ENCODE measurements around the gene CCDC60. TPM values are rescaled to one million over a fixed set of nuclear protein-coding genes. Genes with fewer than 3 reads are reported as not detected.

The CCDC60 gene
- total and polyA plus RNA-seq, 5 experiments from 2014 or later: not detected

DNA sequence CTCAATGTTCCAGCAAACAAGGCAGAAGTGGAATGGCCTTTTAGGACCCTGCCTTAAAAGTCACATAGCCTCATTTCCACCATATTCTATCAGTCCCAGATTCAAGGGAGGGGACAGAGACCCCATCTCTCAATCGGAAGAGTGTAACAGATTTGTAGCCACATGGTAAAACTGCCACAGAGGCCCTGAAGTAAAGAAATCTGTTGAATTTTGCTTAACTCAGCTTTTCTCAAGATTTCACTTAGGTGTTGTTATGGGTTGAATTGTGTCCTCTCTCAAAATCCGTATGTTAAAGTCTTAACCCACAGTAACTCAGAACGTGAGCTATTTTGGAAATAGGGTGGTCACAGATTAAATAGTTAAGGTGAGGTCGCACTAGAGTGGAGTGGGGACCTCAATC lies 22.7 kb upstream of the CCDC60 start:
- DNase-seq (no peak), ATAC-seq (no peak)
- POLR2A ChIA-PET: no interaction called here
- H3K4me1 Mint-ChIP-seq: no peaks in the 10 kb centered on the region
- no peaks in the 10 kb centered on the region for H3K36me3 Mint-ChIP-seq
- no peak overlapping the region for H3K27ac Mint-ChIP-seq
- peaks cover 0 to 9% (median 3%) of the 10 kb centered on the region in 9 donors for H3K9me3 Mint-ChIP-seq
- no peak overlapping the region for H3K4me3 Mint-ChIP-seq
- peaks cover 0 to 16% (median 0%) of the 10 kb centered on the region in 5 donors for H3K27me3 Mint-ChIP-seq

DNA sequence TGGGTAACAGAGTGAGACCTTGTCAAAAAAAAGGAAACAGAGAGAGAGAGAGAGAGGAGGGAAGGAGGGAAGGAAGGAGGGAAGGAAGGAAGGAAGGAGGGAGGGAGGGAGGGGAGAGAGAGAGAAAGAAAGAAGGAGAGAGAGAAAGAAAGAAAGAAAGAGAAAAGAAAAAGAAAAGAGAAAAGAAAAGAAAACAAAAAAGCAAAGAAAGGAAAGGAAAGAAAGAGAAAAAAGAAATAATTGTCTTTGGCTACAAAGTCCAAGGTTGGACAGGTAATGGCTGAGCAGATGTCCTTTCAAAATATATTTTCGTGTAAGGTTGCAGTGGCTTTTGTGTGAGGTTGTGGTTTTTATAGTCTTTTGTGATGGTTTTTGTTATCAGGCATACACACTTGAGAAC lies 21.6 kb upstream of the CCDC60 start:
- Mint-ChIP-seq H3K4me1 (no peaks in the 10 kb centered on the region), H3K36me3 (no peaks in the 10 kb centered on the region), H3K9me3 (peaks cover 0 to 8% (median 3%) of the 10 kb centered on the region in 9 donors), H3K27ac (no peak overlapping the region), H3K27me3 (peaks cover 0 to 12% (median 0%) of the 10 kb centered on the region in 5 donors), H3K4me3 (no peak overlapping the region)
- DNase-seq: no peak
- no peak for ATAC-seq
- POLR2A ChIA-PET: no interaction called here

- POLR2A ChIA-PET: no interaction called here
- H3K4me3 Mint-ChIP-seq: no peak overlapping the region
Measured at GRCh38 chr12:119314290-119314689, 20.2 kb upstream of the CCDC60 start.

GRCh38 chr12:119319638-119320037 lies 14.9 kb upstream of the CCDC60 start:
- DNase-seq (no peak), ATAC-seq (no peak)
- no peaks in the 10 kb centered on the region for H3K36me3 Mint-ChIP-seq
- POLR2A ChIA-PET: no interaction called here
- peaks cover 6 to 26% (median 13%) of the 10 kb centered on the region in 5 donors for H3K27me3 Mint-ChIP-seq
- H3K27ac Mint-ChIP-seq: no peak overlapping the region
- H3K4me1 Mint-ChIP-seq: no peaks in the 10 kb centered on the region
- peaks cover 0 to 13% (median 4%) of the 10 kb centered on the region in 9 donors for H3K9me3 Mint-ChIP-seq
- no peak overlapping the region for H3K4me3 Mint-ChIP-seq

More at GRCh38 chr12:119314290-119314689, 20.2 kb upstream of the CCDC60 start:
- peak overlapping the region in 1 of 10 donors; percentile 45 for H3K27ac Mint-ChIP-seq
- no peak for DNase-seq
- peaks cover 0 to 8% (median 2%) of the 10 kb centered on the region in 9 donors for H3K9me3 Mint-ChIP-seq
- ATAC-seq: no peak
- H3K36me3 Mint-ChIP-seq: no peaks in the 10 kb centered on the region
- H3K27me3 Mint-ChIP-seq: peaks cover 0 to 8% (median 1%) of the 10 kb centered on the region in 5 donors
- no peaks in the 10 kb centered on the region for H3K4me1 Mint-ChIP-seq

- H3K36me3 Mint-ChIP-seq: no peaks in the 10 kb centered on the region
- peak overlapping the region in 1 of 10 donors; percentile 15 for H3K27ac Mint-ChIP-seq
- DNase-seq (no peak), ATAC-seq (no peak)
- no peaks in the 10 kb centered on the region for H3K4me1 Mint-ChIP-seq
- H3K27me3 Mint-ChIP-seq: peaks cover 6 to 30% (median 12%) of the 10 kb centered on the region in 5 donors
- H3K9me3 Mint-ChIP-seq: peaks cover 0 to 9% (median under 1%) of the 10 kb centered on the region in 9 donors
- POLR2A ChIA-PET: no interaction called here
- no peak overlapping the region for H3K4me3 Mint-ChIP-seq
Measured at GRCh38 chr12:119320678-119321077, 13.9 kb upstream of the CCDC60 start.

DNA sequence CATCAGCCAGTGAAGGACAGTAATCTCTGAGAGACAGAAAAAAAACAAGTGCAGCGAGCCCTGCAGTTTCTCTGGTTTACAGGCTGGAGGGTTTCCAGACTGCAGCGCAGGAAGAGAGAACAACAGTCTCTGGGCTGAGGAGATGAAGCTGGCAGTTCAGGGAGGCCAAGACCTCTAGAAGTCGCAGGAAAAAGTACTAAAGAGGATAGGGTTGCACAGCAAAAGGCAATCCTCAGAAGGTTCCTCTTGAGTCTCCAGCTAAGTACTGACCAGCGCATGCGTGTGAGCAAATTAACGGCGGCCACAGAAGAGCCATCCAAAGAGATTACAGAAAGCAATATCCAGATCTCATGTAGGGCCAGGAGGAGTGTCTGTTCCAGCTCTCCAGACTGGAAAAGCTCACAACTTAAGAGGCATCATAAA lies 12.2 kb upstream of the CCDC60 start:
- Mint-ChIP-seq H3K27me3 (peaks cover 6 to 44% (median 12%) of the 10 kb centered on the region in 5 donors), H3K27ac (no peak overlapping the region), H3K4me1 (no peaks in the 10 kb centered on the region), H3K4me3 (no peak overlapping the region), H3K9me3 (peaks cover 0 to 9% (median 2%) of the 10 kb centered on the region in 9 donors), H3K36me3 (no peaks in the 10 kb centered on the region)
- no peak for ATAC-seq
- no peak for DNase-seq
- POLR2A ChIA-PET: no interaction called here

DNA sequence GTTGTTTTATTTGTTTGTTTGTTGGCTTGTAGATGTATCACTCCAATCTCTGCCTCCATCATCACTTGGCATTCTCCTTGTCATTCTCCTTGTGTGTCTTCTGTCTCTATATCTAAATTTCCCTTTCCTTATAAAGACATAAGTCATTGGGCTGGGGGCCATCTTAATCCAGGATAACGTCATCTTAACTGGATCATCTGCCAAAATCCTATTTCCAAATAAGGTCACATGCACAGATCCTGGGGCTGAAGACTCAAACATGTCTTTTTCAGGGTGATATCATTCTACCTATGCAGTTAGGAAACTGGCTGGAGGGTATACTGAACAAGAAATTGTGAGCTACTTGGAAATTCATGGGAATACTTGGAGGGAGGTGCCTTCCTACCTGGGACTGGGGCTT lies 8.7 kb upstream of the CCDC60 start:
- ATAC-seq: no peak
- Mint-ChIP-seq H3K4me3 (no peak overlapping the region), H3K36me3 (no peaks in the 10 kb centered on the region), H3K4me1 (no peaks in the 10 kb centered on the region), H3K9me3 (peaks cover 0 to 10% (median 2%) of the 10 kb centered on the region in 9 donors), H3K27ac (no peak overlapping the region), H3K27me3 (peaks cover 5 to 41% (median 9%) of the 10 kb centered on the region in 5 donors)
- no peak for DNase-seq
- POLR2A ChIA-PET: no interaction called here

DNA sequence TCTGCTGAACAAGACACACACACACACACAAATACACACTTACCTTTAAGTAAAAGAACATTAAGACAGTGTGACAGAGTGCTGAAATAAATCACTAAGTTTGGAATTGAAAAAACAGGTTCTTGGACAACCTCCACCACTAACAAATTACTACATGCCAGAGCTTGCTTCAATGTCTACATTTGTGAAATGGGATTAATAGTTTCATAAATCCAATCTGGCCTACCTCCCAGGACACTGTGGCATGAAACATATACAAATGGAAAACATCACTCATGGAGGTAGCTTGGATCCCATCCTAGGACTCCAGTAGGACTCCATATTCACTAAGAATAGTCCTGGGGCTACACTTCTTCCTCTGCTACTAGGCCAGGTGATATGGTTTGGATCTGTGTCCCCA lies 8.2 kb upstream of the CCDC60 start:
- Mint-ChIP-seq H3K27me3 (peaks cover 2 to 36% (median 7%) of the 10 kb centered on the region in 5 donors), H3K9me3 (peaks cover 0 to 10% (median 2%) of the 10 kb centered on the region in 9 donors), H3K4me3 (no peak overlapping the region), H3K4me1 (no peaks in the 10 kb centered on the region), H3K36me3 (no peaks in the 10 kb centered on the region), H3K27ac (no peak overlapping the region)
- ATAC-seq: no peak
- no peak for DNase-seq
- POLR2A ChIA-PET: no interaction called here

GRCh38 chr12:119327471-119327870 lies 7.1 kb upstream of the CCDC60 start:
- Mint-ChIP-seq H3K27me3 (peaks cover 4 to 32% (median 8%) of the 10 kb centered on the region in 5 donors), H3K36me3 (no peaks in the 10 kb centered on the region), H3K4me1 (no peaks in the 10 kb centered on the region), H3K4me3 (no peak overlapping the region), H3K9me3 (peaks cover 0 to 7% (median 2%) of the 10 kb centered on the region in 9 donors), H3K27ac (no peak overlapping the region)
- POLR2A ChIA-PET: no interaction called here
- no peak for DNase-seq
- no peak for ATAC-seq

- POLR2A ChIA-PET: no interaction called here
- no peak for DNase-seq
Measured at GRCh38 chr12:119328111-119328510, 6.4 kb upstream of the CCDC60 start.

GRCh38 chr12:119338593-119339363 lies 4.2 kb downstream of the CCDC60 start:
- no peak overlapping the region for H3K27ac Mint-ChIP-seq
- no peak for DNase-seq
- H3K9me3 Mint-ChIP-seq: peaks cover 0 to 5% (median 1%) of the 10 kb centered on the region in 9 donors
- ATAC-seq: no peak
- peaks cover 0 to 1% (median 0%) of the 10 kb centered on the region in 4 donors for H3K4me1 Mint-ChIP-seq
- no peak overlapping the region for H3K4me3 Mint-ChIP-seq
- POLR2A ChIA-PET: no interaction called here
- H3K27me3 Mint-ChIP-seq: peaks cover 7 to 40% (median 20%) of the 10 kb centered on the region in 5 donors
- no peaks in the 10 kb centered on the region for H3K36me3 Mint-ChIP-seq

More at GRCh38 chr12:119328111-119328510, 6.4 kb upstream of the CCDC60 start:
- peaks cover 0 to 9% (median 3%) of the 10 kb centered on the region in 9 donors for H3K9me3 Mint-ChIP-seq
- H3K36me3 Mint-ChIP-seq: no peaks in the 10 kb centered on the region
- ATAC-seq: no peak
- H3K4me1 Mint-ChIP-seq: peaks cover 0 to 1% (median 0%) of the 10 kb centered on the region in 4 donors
- peaks cover 7 to 39% (median 10%) of the 10 kb centered on the region in 5 donors for H3K27me3 Mint-ChIP-seq
- H3K27ac Mint-ChIP-seq: no peak overlapping the region
- no peak overlapping the region for H3K4me3 Mint-ChIP-seq

- ATAC-seq: no peak
- Mint-ChIP-seq H3K4me1 (no peaks in the 10 kb centered on the region), H3K9me3 (peaks cover 0 to 11% (median 0%) of the 10 kb centered on the region in 9 donors), H3K4me3 (no peak overlapping the region), H3K27me3 (peaks cover 5 to 38% (median 20%) of the 10 kb centered on the region in 5 donors), H3K36me3 (no peaks in the 10 kb centered on the region), H3K27ac (no peak overlapping the region)
- POLR2A ChIA-PET: no interaction called here
- no peak for DNase-seq
Measured at GRCh38 chr12:119340578-119340977, 6.0 kb downstream of the CCDC60 start.

DNA sequence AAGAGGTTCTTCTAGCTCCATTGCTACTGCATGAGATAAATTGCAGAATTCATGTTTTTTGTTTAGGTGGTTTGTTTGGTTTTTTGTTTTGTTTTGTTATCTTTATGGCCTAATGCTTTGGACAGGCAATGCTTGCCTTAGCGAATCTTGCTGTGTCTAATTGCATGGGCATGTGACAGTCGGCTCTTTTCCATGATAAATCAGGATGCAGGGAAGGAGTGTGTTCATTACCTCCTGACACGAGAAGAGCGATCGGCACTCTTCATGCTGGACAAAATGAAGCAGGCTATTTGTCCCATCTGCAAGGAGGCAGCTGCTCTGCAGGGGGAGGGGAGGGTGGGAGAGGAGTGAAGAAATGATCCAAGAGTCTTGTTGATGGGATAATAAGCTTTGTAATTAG lies 6.5 kb downstream of the CCDC60 start:
- Mint-ChIP-seq H3K27ac (no peak overlapping the region), H3K4me3 (no peak overlapping the region), H3K36me3 (no peaks in the 10 kb centered on the region), H3K9me3 (peaks cover 0 to 11% (median 0%) of the 10 kb centered on the region in 9 donors), H3K27me3 (peaks cover 5 to 35% (median 19%) of the 10 kb centered on the region in 5 donors), H3K4me1 (no peaks in the 10 kb centered on the region)
- DNase-seq (no peak), ATAC-seq (no peak)
- POLR2A ChIA-PET: no interaction called here

Measured in naive thymus-derived CD8-positive, alpha-beta T cell (primary cell).